Measurements from ENCODE around the gene TARDBP.
"Not testable (repeated sequence)": the region's sequence is repeated elsewhere in the genome, so short reads cannot be mapped to it uniquely, and the experiment has no call there.

TARDBP gene

DNA sequence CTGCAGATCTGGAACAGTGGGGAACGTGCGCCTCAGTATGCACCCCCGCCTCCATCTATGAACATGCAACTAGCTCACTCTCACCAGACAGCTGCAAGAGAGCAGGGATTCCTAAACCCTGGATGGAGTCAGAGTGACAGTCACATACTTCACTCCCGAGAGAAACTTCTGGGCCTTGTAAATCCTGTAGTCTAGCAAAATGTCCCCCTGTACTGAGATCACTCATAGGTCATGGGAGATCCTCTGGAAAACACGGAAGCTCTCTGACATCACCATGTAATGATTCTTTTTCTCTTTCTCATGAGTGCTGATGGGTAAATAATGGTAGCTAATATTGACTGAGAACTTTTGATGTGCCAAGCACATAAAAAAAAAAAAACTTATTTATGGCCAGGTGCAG lies 23.4 kb upstream of the TARDBP start:
- H3K9me2 ChIP-seq (ENCODE audit: low read depth, low read length) = no peaks in the 10 kb centered on the region
- TF ChIP-seq EZH2 (IDR thresholded peaks at IDR 0.05; ENCODE audit: borderline replicate concordance, low read length) = no peak
- TF ChIP-seq, protein P1, sequence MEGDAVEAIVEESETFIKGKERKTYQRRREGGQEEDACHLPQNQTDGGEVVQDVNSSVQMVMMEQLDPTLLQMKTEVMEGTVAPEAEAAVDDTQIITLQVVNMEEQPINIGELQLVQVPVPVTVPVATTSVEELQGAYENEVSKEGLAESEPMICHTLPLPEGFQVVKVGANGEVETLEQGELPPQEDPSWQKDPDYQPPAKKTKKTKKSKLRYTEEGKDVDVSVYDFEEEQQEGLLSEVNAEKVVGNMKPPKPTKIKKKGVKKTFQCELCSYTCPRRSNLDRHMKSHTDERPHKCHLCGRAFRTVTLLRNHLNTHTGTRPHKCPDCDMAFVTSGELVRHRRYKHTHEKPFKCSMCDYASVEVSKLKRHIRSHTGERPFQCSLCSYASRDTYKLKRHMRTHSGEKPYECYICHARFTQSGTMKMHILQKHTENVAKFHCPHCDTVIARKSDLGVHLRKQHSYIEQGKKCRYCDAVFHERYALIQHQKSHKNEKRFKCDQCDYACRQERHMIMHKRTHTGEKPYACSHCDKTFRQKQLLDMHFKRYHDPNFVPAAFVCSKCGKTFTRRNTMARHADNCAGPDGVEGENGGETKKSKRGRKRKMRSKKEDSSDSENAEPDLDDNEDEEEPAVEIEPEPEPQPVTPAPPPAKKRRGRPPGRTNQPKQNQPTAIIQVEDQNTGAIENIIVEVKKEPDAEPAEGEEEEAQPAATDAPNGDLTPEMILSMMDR (IDR thresholded peaks at IDR 0.05; ENCODE audit: low read length) = no peak
- no peaks in the 10 kb centered on the region for H3K4me1 ChIP-seq (ENCODE audit: insufficient read depth, low read length, severe bottlenecking)
- no peaks in the 10 kb centered on the region for H3K79me2 ChIP-seq (ENCODE audit: insufficient read depth, low read length)
- H3K9ac ChIP-seq (ENCODE audit: low read length) = no peak overlapping the region
- no peak overlapping the region for H3K4me3 ChIP-seq (ENCODE audit: low read depth, low read length, poor library complexity, severe bottlenecking)
- no peak overlapping the region for H3K27ac ChIP-seq (ENCODE audit: low read depth, low read length, poor library complexity, severe bottlenecking)
- no peaks in the 10 kb centered on the region for H3K36me3 ChIP-seq (ENCODE audit: insufficient read depth, low read length)
- no peak overlapping the region for H2AFZ ChIP-seq (ENCODE audit: low read length)
- H3F3A ChIP-seq (ENCODE audit: insufficient read depth, low read length) = no peaks in the 10 kb centered on the region
- no peak overlapping the region for H3K4me2 ChIP-seq (ENCODE audit: low read length)
- H3K27me3 ChIP-seq (ENCODE audit: insufficient read depth, low read length) = no peaks in the 10 kb centered on the region; the same call in 1 of the 2 replicates
- H4K20me1 ChIP-seq (ENCODE audit: insufficient read depth, low read length) = no peaks in the 10 kb centered on the region
- no peaks in the 10 kb centered on the region for H3K9me3 ChIP-seq (ENCODE audit: low read length)

DNA sequence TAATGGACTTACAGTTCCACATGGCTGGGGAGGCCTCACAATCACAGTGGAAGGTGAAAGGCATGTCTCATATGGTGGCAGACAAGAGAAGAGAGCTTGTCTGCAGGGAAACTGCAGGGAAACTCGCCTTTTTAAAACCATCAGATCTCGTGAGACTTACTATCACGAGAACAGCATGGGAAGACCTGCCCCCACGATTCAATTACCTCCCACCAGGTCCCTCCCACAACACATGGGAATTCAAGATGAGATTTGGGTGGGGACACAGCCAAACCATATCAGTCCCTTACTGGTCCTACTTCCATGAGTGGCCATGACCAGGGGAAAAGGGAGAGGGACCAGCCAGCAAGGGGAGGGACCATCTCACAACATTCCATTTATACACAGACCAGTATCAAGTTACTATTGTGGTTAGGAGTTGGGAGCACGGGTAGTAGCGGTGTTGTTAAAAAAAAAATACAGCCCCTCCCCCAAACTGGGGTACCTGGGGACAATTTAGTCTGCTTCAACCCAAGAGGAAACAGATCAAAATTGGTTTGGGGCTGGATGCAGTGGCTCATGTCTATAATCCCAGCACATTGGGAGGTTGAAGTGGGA lies 22.4 kb upstream of the TARDBP start:
- not testable (repeated sequence) for H3K4me3 ChIP-seq (ENCODE audit: low read depth, low read length, poor library complexity, severe bottlenecking); H3K4me1 ChIP-seq (ENCODE audit: insufficient read depth, low read length, severe bottlenecking); H3K36me3 ChIP-seq (ENCODE audit: insufficient read depth, low read length); H3K9me2 ChIP-seq (ENCODE audit: low read depth, low read length); H3K79me2 ChIP-seq (ENCODE audit: insufficient read depth, low read length); H3K27me3 ChIP-seq (ENCODE audit: insufficient read depth, low read length); H2AFZ ChIP-seq (ENCODE audit: low read length); H3K9ac ChIP-seq (ENCODE audit: low read length); H3K9me3 ChIP-seq (ENCODE audit: low read length); H3K4me2 ChIP-seq (ENCODE audit: low read length); H4K20me1 ChIP-seq (ENCODE audit: insufficient read depth, low read length); H3K27ac ChIP-seq (ENCODE audit: low read depth, low read length, poor library complexity, severe bottlenecking); H3F3A ChIP-seq (ENCODE audit: insufficient read depth, low read length)

DNA sequence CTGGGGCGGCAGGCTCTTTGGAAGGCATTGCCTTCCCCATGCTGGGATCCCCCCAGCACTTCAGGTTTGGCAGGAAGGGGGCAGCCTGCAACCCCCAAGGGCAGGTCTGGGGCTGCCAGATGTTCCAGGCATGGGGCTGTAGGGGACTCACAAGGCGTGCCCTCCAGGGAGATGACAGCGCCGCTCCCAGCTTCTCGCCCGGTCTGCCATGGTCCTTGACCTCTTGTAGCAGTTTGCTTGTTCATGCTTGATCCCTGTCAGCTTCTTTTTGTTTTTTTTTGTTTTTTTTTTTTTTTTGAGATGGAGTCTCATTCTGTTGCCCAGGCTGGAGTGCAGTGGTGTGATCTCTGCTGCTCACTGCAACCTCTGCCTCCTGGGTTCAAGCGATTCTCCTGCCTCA lies 21.6 kb upstream of the TARDBP start:
- Histone ChIP-seq H3K4me1 (ENCODE audit: insufficient read depth, low read length, severe bottlenecking) (no peaks in the 10 kb centered on the region), H3K27ac (ENCODE audit: low read depth, low read length, poor library complexity, severe bottlenecking) (no peak overlapping the region), H3K9me3 (ENCODE audit: low read length) (no peaks in the 10 kb centered on the region), H3K9me2 (ENCODE audit: low read depth, low read length) (no peaks in the 10 kb centered on the region), H3K79me2 (ENCODE audit: insufficient read depth, low read length) (no peaks in the 10 kb centered on the region), H3F3A (ENCODE audit: insufficient read depth, low read length) (no peaks in the 10 kb centered on the region), H3K27me3 (ENCODE audit: insufficient read depth, low read length) (no peaks in the 10 kb centered on the region; the same call in 1 of the 2 replicates), H2AFZ (ENCODE audit: low read length) (no peak overlapping the region), H4K20me1 (ENCODE audit: insufficient read depth, low read length) (no peaks in the 10 kb centered on the region), H3K4me3 (ENCODE audit: low read depth, low read length, poor library complexity, severe bottlenecking) (no peak overlapping the region), H3K9ac (ENCODE audit: low read length) (no peak overlapping the region), H3K4me2 (ENCODE audit: low read length) (no peak overlapping the region), H3K36me3 (ENCODE audit: insufficient read depth, low read length) (no peaks in the 10 kb centered on the region)
- TF ChIP-seq EZH2 (IDR thresholded peaks at IDR 0.05; ENCODE audit: borderline replicate concordance, low read length) = no peak
- TF ChIP-seq, protein P1 (IDR thresholded peaks at IDR 0.05; ENCODE audit: low read length) = no peak

DNA sequence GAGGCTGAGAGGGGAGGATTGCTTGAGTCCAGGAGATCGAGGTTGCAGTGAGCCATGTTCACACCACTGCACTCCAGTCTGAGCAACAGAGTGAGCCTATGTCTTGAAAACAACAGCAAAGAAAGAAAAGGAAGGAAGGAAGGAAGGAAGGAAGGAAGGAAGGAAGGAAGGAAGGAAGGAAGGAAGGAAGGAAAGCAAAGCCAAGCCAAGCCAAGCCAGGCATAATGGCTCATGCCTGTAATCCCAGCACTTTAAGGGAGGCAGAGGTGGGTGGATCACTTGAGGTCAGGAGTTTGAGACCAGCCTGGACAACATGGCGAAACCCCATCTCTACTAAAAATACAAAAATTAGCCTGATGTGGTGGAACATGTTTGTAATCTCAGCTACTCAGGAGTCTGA lies 20.4 kb upstream of the TARDBP start:
- H3K9ac ChIP-seq (ENCODE audit: low read length); H4K20me1 ChIP-seq (ENCODE audit: insufficient read depth, low read length); H3K4me2 ChIP-seq (ENCODE audit: low read length); H3K79me2 ChIP-seq (ENCODE audit: insufficient read depth, low read length); H3K36me3 ChIP-seq (ENCODE audit: insufficient read depth, low read length); H3K9me3 ChIP-seq (ENCODE audit: low read length); H3K27me3 ChIP-seq (ENCODE audit: insufficient read depth, low read length); H3F3A ChIP-seq (ENCODE audit: insufficient read depth, low read length); H3K4me1 ChIP-seq (ENCODE audit: insufficient read depth, low read length, severe bottlenecking); H3K4me3 ChIP-seq (ENCODE audit: low read depth, low read length, poor library complexity, severe bottlenecking); H2AFZ ChIP-seq (ENCODE audit: low read length); H3K9me2 ChIP-seq (ENCODE audit: low read depth, low read length); H3K27ac ChIP-seq (ENCODE audit: low read depth, low read length, poor library complexity, severe bottlenecking): not testable (repeated sequence)

Measured in OCI-LY1 (cell line).